ENCODE results near the gene RNF208. TPM values are rescaled to one million over a fixed set of nuclear protein-coding genes. Genes with fewer than 3 reads are reported as not detected.

The RNF208 gene
- total and polyA plus RNA-seq, 2 donors (not counting 1 experiment from before 2014, with no cell fraction given), result 1.1 to 1.4 TPM

DNA sequence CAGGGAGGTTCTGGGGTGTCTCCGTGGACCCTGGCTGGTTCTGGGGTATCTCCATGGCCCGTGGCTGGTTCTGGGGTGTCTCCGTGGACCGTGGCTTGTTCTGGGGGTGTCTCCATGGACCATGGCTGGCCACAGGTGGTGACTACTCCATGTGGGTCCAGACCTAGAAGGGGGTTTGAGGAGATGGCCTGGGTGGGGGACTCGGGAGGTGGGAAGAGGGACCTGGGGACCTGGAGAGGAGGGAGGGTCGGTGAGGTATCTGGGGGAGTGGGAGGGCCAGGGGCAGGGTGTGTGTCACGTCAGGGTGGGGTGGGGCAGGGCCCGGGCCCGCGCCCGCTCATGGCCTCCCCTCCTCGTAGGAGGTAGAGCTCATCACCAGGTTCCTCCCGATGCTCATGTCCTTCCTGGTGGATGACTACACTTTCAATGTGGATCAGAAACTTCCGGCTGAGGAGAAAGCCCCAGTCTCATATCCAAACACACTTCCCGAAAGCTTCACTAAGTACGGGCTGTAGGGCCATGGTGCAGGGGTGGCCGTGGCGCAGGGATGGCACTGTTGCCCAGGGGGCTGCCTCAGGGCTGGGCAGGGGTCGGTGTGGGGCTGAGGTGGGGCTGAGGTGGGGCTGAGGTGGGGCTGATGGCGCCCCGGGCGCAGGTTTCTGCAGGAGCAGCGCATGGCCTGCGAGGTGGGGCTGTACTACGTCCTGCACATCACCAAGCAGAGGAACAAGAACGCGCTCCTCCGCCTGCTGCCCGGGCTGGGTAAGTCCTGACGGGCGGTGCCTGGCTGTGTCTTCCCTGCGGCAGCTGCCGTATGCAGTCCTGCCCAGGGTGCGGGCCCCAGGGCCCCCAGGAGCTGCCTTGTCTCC is 44.8 kb upstream of the RNF208 start:
- Histone ChIP-seq H3K4me1 (ENCODE audit: control insufficient read depth in 2 of 2, insufficient read depth in 2 of 2, low read length in 2 of 2) (peaks cover 11 to 48% of the 10 kb centered on the region in 2 donors), H3K27ac (ENCODE audit: low read length in 2 of 2) (no peak overlapping the region), H3K36me3 (replicated peaks in 1 of 2; ENCODE audit: control extremely low read depth in 1 of 2, control insufficient read depth in 1 of 2, extremely low read depth in 1 of 2, insufficient read depth in 2 of 2, low read length in 1 of 2) (peaks cover 0 to 28% of the 10 kb centered on the region in 2 experiments), H4K20me1 (ENCODE audit: control insufficient read depth, insufficient read depth, low read length, poor library complexity, severe bottlenecking) (peaks cover 33% of the 10 kb centered on the region), H3K27me3 (replicated peaks in 1 of 4; ENCODE audit: control extremely low read depth in 1 of 4, control insufficient read depth in 3 of 4, insufficient read depth in 4 of 4, low read length in 3 of 4) (no peaks in the 10 kb centered on the region), H3K9me3 (ENCODE audit: control extremely low read depth in 1 of 3, control insufficient read depth in 2 of 3, insufficient read depth in 1 of 3, low read length in 2 of 3) (no peaks in the 10 kb centered on the region), H3K79me2 (ENCODE audit: control insufficient read depth, insufficient read depth, low read length) (peaks cover 23% of the 10 kb centered on the region), H3K4me2 (replicated peaks; ENCODE audit: low read depth, low read length, poor library complexity, severe bottlenecking) (no peak overlapping the region), H3K4me3 (ENCODE audit: control extremely low read depth in 1 of 5, extremely low read depth in 1 of 5, insufficient read depth in 1 of 5, low read depth in 2 of 5, low read length in 4 of 5) (no peak overlapping the region), H2AFZ (ENCODE audit: insufficient read depth, low read depth, low read length, poor library complexity, severe bottlenecking) (no peak overlapping the region), H3K9ac (ENCODE audit: low read length) (no peak overlapping the region)
- WGBS (ENCODE audit: insufficient coverage), result 94% methylated on average over 26 of the region's 34 CpGs
- ATAC-seq (ENCODE audit: low read depth), result no peak
- intact Hi-C loops (cut with micrococcal nuclease), result no loop called here
- Mint-ChIP-seq H3K27me3 (no peaks in the 10 kb centered on the region), H3K9me3 (ENCODE audit: insufficient read depth) (no peaks in the 10 kb centered on the region), H3K4me1 (peaks cover 29% of the 10 kb centered on the region), H3K4me3 (no peak overlapping the region), H3K27ac (no peak overlapping the region)
- TF ChIP-seq, protein P1, sequence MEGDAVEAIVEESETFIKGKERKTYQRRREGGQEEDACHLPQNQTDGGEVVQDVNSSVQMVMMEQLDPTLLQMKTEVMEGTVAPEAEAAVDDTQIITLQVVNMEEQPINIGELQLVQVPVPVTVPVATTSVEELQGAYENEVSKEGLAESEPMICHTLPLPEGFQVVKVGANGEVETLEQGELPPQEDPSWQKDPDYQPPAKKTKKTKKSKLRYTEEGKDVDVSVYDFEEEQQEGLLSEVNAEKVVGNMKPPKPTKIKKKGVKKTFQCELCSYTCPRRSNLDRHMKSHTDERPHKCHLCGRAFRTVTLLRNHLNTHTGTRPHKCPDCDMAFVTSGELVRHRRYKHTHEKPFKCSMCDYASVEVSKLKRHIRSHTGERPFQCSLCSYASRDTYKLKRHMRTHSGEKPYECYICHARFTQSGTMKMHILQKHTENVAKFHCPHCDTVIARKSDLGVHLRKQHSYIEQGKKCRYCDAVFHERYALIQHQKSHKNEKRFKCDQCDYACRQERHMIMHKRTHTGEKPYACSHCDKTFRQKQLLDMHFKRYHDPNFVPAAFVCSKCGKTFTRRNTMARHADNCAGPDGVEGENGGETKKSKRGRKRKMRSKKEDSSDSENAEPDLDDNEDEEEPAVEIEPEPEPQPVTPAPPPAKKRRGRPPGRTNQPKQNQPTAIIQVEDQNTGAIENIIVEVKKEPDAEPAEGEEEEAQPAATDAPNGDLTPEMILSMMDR (IDR thresholded peaks at IDR 0.05), result no peak
- no peak for TF ChIP-seq EZH2 (IDR thresholded peaks at IDR 0.05; ENCODE audit: borderline replicate concordance, insufficient read depth, low read depth, low read length, poor library complexity, severe bottlenecking)
- no peak for DNase-seq
- POLR2A ChIA-PET, result interaction anchor here (0.6 to 1.1 kb wide), 6 partner anchors 9 to 502 kb away, joined by 3 to 11 read pairs (median 6); partner anchors contain the start of gene MAN1B1
- CTCF ChIA-PET, result interaction anchor here (0.6 to 1.5 kb wide), 3 partner anchors 19 to 30 kb away, joined by 3 to 5 read pairs (median 4); no protein-coding TSS in a partner anchor

DNA sequence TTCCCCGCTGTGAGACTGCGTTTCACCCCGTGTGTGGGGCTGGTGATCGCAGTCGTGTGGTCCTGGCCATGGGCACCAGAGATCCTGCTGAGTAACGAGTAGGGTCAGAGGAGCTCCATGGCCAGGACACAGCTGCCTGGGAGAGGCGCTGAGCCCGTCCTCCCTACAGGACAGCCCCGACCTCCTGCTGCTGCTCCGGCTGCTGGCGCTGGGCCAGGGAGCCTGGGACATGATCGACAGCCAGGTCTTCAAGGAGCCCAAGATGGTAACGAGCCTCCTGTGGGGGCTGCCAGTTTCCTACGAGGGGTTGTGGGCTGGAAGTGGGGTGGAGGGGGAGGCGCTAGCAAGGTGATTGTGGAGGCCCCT is 44.1 kb upstream of the RNF208 start:
- H3K4me1 Mint-ChIP-seq, result peaks cover 25% of the 10 kb centered on the region
- POLR2A ChIA-PET, result interaction anchor here (0.6 to 1.1 kb wide), 3 partner anchors 9 to 502 kb away, joined by 3 to 6 read pairs (median 6); partner anchors contain the start of gene MAN1B1
- ATAC-seq (ENCODE audit: low read depth) (no peak), DNase-seq (no peak)
- CTCF ChIA-PET, result interaction anchor here (0.6 kb wide), 1 partner anchor 18 kb away, joined by 3 read pairs; no protein-coding TSS in a partner anchor
- Histone ChIP-seq H3K27me3 (replicated peaks in 1 of 4; ENCODE audit: control extremely low read depth in 1 of 4, control insufficient read depth in 3 of 4, insufficient read depth in 4 of 4, low read length in 3 of 4) (no peaks in the 10 kb centered on the region), H3K9ac (ENCODE audit: low read length) (no peak overlapping the region), H3K4me3 (ENCODE audit: control extremely low read depth in 1 of 5, extremely low read depth in 1 of 5, insufficient read depth in 1 of 5, low read depth in 2 of 5, low read length in 4 of 5) (no peak overlapping the region), H3K9me3 (ENCODE audit: control extremely low read depth in 1 of 3, control insufficient read depth in 2 of 3, insufficient read depth in 1 of 3, low read length in 2 of 3) (no peaks in the 10 kb centered on the region), H4K20me1 (ENCODE audit: control insufficient read depth, insufficient read depth, low read length, poor library complexity, severe bottlenecking) (peaks cover 33% of the 10 kb centered on the region), H3K79me2 (ENCODE audit: control insufficient read depth, insufficient read depth, low read length) (peaks cover 17% of the 10 kb centered on the region), H2AFZ (ENCODE audit: insufficient read depth, low read depth, low read length, poor library complexity, severe bottlenecking) (no peak overlapping the region), H3K27ac (ENCODE audit: low read length in 2 of 2) (no peak overlapping the region), H3K4me1 (ENCODE audit: control insufficient read depth in 2 of 2, insufficient read depth in 2 of 2, low read length in 2 of 2) (peaks cover 11 to 44% of the 10 kb centered on the region in 2 donors), H3K36me3 (replicated peaks in 1 of 2; ENCODE audit: control extremely low read depth in 1 of 2, control insufficient read depth in 1 of 2, extremely low read depth in 1 of 2, insufficient read depth in 2 of 2, low read length in 1 of 2) (peaks cover 0 to 30% of the 10 kb centered on the region in 2 experiments), H3K4me2 (replicated peaks; ENCODE audit: low read depth, low read length, poor library complexity, severe bottlenecking) (no peak overlapping the region)
- TF ChIP-seq, protein P1 (IDR thresholded peaks at IDR 0.05), result no peak
- TF ChIP-seq EZH2 (IDR thresholded peaks at IDR 0.05; ENCODE audit: borderline replicate concordance, insufficient read depth, low read depth, low read length, poor library complexity, severe bottlenecking), result no peak
- no peak overlapping the region for H3K4me3 Mint-ChIP-seq
- 96% methylated on average over 15 of the region's 15 CpGs for WGBS (ENCODE audit: insufficient coverage)
- H3K27ac Mint-ChIP-seq, result no peak overlapping the region
- H3K27me3 Mint-ChIP-seq, result no peaks in the 10 kb centered on the region
- H3K9me3 Mint-ChIP-seq (ENCODE audit: insufficient read depth), result no peaks in the 10 kb centered on the region
- intact Hi-C loops (cut with micrococcal nuclease), result no loop called here

Measured in B cell (primary cell).